Dedifferentiated amniotic fluid mesenchymal stem cell (primary cell): ENCODE data around the gene AZU1.
A peak's percentile ranks its signal among the peaks of the same experiment; 100 is the strongest.

Experiments
- DNase-seq: peaks from one replicate; pipeline ENCODE4 v3.0.0-alpha.2; 2016; ENCODE audit errors: extremely low spot score

AZU1 gene

GRCh38 chr19:854549-854948 lies 26.9 kb downstream of the AZU1 start:
- no peak for DNase-seq

- DNase-seq, result no peak
Observed at GRCh38 chr19:855142-855541, 27.5 kb downstream of the AZU1 start.

GRCh38 chr19:855566-856120 lies 28.0 kb downstream of the AZU1 start:
- no peak for DNase-seq

- DNase-seq, result no peak
Observed at GRCh38 chr19:858284-858683, 30.6 kb downstream of the AZU1 start.

GRCh38 chr19:858868-859843 lies 31.5 kb downstream of the AZU1 start, which contains the start of gene CFD:
CFD (plus strand) TSS chr19:859664; CDS start chr19:859690, 26 bp downstream.
- DNase-seq, result no peak

- DNase-seq, result no peak
Observed at GRCh38 chr19:861141-861755, 33.6 kb downstream of the AZU1 start.

- DNase-seq, result no peak
Observed at GRCh38 chr19:861756-862580, 34.3 kb downstream of the AZU1 start.

GRCh38 chr19:862581-863314 lies 35.1 kb downstream of the AZU1 start:
- no peak for DNase-seq

- DNase-seq, result no peak
Observed at GRCh38 chr19:863315-863620, 35.6 kb downstream of the AZU1 start.

- no peak for DNase-seq
Observed at GRCh38 chr19:866769-867300, 39.2 kb downstream of the AZU1 start.

GRCh38 chr19:867301-867793 lies 39.7 kb downstream of the AZU1 start:
- DNase-seq, result no peak

- DNase-seq, result no peak
Observed at GRCh38 chr19:867855-868457, 40.3 kb downstream of the AZU1 start.

- no peak for DNase-seq
Observed at GRCh38 chr19:868458-869244, 41.0 kb downstream of the AZU1 start.

- peak; percentile 93 for DNase-seq
Observed at GRCh38 chr19:869245-870177, 41.9 kb downstream of the AZU1 start.

- no peak for DNase-seq
Observed at GRCh38 chr19:870314-870713, 42.7 kb downstream of the AZU1 start.

GRCh38 chr19:870963-871401 lies 43.3 kb downstream of the AZU1 start:
- DNase-seq, result no peak

- no peak for DNase-seq
Observed at GRCh38 chr19:871446-872265, 44.0 kb downstream of the AZU1 start.
